Lung (tissue), 12 donors: ENCODE results near the gene PRKN. TPM values are rescaled to one million over a fixed set of nuclear protein-coding genes. Genes with fewer than 3 reads are reported as not detected.

ENCODE experiments used
- ATAC-seq: fragments of 200-7000 bp; cut with Tn5 transposase; one replicate; pipeline ENCODE4 v1.9.1; 2020; ENCODE audit warnings: moderate number of reproducible peaks; ENCODE audit not compliant: insufficient read depth, low FRiP score
- DNase-seq, 3 donors: peaks; one replicate each; pipeline ENCODE4 v3.0.0-alpha.2; 2013 to 2017
- H3K27ac ChIP-seq, 2 donors: one replicate each; pipeline ENCODE4 v1.5.1; 2013; ENCODE audit warnings: mild to moderate bottlenecking in 2 of 2, moderate library complexity in 2 of 2, control low read depth in 1 of 2, inconsistent platforms in 1 of 2, low read depth in 1 of 2, low read length in 1 of 2
- H3K27me3 ChIP-seq, 3 donors: one replicate each; pipeline ENCODE4 v1.5.1; 2013; ENCODE audit warnings: low read length in 2 of 3; ENCODE audit not compliant: control insufficient read depth in 3 of 3, insufficient read depth in 3 of 3
- H3K36me3 ChIP-seq, 4 donors: one replicate each; pipeline ENCODE4 v1.5.1; 2013; ENCODE audit warnings: low read length in 4 of 4, mild to moderate bottlenecking in 1 of 4, moderate library complexity in 1 of 4; ENCODE audit not compliant: control insufficient read depth in 4 of 4, insufficient read depth in 4 of 4
- H3K4me1 ChIP-seq, 5 donors: one replicate each; pipeline ENCODE4 v1.5.1; 2013; ENCODE audit warnings: low read length in 5 of 5, mild to moderate bottlenecking in 2 of 5, moderate library complexity in 1 of 5; ENCODE audit not compliant: control insufficient read depth in 5 of 5, insufficient read depth in 5 of 5
- H3K4me3 ChIP-seq: one replicate; pipeline ENCODE4 v1.5.1; 2013; ENCODE audit warnings: mild to moderate bottlenecking, control low read depth, moderate library complexity
- H3K9ac ChIP-seq, 2 donors: one replicate each; pipeline ENCODE4 v1.5.1; 2013; ENCODE audit warnings: low read length in 2 of 2, control low read depth in 1 of 2; ENCODE audit not compliant: insufficient read depth in 1 of 2
- H3K9me3 ChIP-seq, 4 donors: one replicate each; pipeline ENCODE4 v1.5.1; 2013; ENCODE audit warnings: low read length in 3 of 4, mild to moderate bottlenecking in 1 of 4, moderate library complexity in 1 of 4; ENCODE audit not compliant: control insufficient read depth in 4 of 4, insufficient read depth in 3 of 4
- WGBS, 2 donors: extraction: QIAGEN DNeasy Blood & Tissue Kit; methylation state at CpG; one replicate each; pipeline ENCODE4 v1.1.7; 2013; 5-methylcytosine and 5-hydroxymethylcytosine counted together
- polyA plus RNA-seq, 2 donors: library from polyadenylated mRNA; stranded (reverse); fragments of 200-250 nt; gene quantifications; one replicate each; pipeline ENCODE4 v1.2.1, GENCODE V29; 2013
- total RNA-seq, 2 donors: library from RNA; depleted of rRNA in 1 of 2; stranded (reverse); fragments of >200 nt in 1 of 2; gene quantifications; one replicate each; pipeline ENCODE4 v1.2.1, GENCODE V29; 2014 to 2021
- TF ChIP-seq, protein P1 (sequence below): IDR thresholded peaks from 2 replicates; pipeline ENCODE4 v1.5.1; 2012; ENCODE audit warnings: mild to moderate bottlenecking; ENCODE audit errors: control extremely low read depth, extremely low read depth
- donor health status: control.
- donor health status: control.
- donor health status: Bipolar disorder and iron deficiency.
- donor health status: healthy.
- donor health status: DM: yes; HTN: yes; CAD: no.

PRKN gene
- total and polyA plus RNA-seq, 4 donors = 0.27 to 11.2 (median 3.1) TPM

GRCh38 chr6:162730502-162730901, 2.9 kb upstream of the PRKN start:
- H3K9me3 ChIP-seq = no peaks in the 10 kb centered on the region
- no peak for ATAC-seq
- no peaks in the 10 kb centered on the region for H3K36me3 ChIP-seq
- H3K4me1 ChIP-seq = peaks cover 0 to 13% (median 3%) of the 10 kb centered on the region in 5 donors
- no peak overlapping the region for H3K27ac ChIP-seq
- DNase-seq = no peak
- TF ChIP-seq, protein P1, sequence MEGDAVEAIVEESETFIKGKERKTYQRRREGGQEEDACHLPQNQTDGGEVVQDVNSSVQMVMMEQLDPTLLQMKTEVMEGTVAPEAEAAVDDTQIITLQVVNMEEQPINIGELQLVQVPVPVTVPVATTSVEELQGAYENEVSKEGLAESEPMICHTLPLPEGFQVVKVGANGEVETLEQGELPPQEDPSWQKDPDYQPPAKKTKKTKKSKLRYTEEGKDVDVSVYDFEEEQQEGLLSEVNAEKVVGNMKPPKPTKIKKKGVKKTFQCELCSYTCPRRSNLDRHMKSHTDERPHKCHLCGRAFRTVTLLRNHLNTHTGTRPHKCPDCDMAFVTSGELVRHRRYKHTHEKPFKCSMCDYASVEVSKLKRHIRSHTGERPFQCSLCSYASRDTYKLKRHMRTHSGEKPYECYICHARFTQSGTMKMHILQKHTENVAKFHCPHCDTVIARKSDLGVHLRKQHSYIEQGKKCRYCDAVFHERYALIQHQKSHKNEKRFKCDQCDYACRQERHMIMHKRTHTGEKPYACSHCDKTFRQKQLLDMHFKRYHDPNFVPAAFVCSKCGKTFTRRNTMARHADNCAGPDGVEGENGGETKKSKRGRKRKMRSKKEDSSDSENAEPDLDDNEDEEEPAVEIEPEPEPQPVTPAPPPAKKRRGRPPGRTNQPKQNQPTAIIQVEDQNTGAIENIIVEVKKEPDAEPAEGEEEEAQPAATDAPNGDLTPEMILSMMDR = no peak
- H3K4me3 ChIP-seq = no peak overlapping the region
- no peak overlapping the region for H3K9ac ChIP-seq
- H3K27me3 ChIP-seq = no peaks in the 10 kb centered on the region
- 97 to 100% methylated on average over 1 of the region's 1 CpG for WGBS, 2 donors

DNA sequence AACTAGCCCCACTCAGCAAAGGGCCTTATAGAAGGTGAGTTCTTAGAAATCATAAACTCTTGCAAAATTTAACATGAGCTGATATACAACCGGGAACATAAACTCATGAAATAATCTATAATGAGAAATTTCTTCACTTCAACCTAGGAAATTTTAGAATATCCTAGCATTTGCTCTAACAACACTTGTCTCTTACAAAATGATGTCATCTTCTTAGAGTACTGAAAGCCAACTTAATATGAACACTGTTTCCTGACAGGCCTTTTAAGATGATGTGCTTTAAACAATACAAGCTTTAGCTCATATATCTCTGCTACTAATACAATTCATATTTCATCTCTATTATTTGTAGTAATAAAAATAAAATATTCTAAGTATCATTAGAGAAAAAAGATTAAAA, 1.1 kb upstream of the PRKN start:
- no peak for ATAC-seq
- Histone ChIP-seq H3K4me3 (no peak overlapping the region), H3K27ac (no peak overlapping the region), H3K9me3 (no peaks in the 10 kb centered on the region), H3K36me3 (no peaks in the 10 kb centered on the region), H3K27me3 (no peaks in the 10 kb centered on the region), H3K9ac (peak overlapping the region in 1 of 2 donors; percentile 74), H3K4me1 (peaks cover 0 to 13% (median 3%) of the 10 kb centered on the region in 5 donors)
- WGBS, 2 donors = 82 to 94% methylated on average over 1 of the region's 1 CpG
- TF ChIP-seq, protein P1 = no peak
- no peak for DNase-seq

DNA sequence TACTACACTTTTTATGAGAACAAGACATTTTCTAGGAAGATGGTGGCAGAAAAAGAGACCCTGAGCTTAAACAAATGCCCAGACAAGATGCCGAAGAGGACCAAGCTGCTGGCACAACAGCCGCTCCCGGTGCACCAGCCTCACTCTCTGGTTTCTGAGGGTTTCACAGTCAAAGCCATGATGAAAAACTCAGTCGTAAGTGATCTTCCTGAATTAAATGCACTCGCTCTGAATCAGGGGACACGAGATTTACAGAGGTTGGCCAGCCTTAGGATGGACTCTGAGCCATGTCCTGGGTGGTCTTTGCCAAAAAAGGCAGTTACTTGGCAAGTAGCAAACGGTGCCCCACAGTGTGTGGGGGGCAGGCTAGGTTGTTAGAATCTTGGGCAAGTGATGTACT, 631 bp upstream of the PRKN start:
- DNase-seq = no peak
- H3K9me3 ChIP-seq = no peaks in the 10 kb centered on the region

More for the DNA sequence above, 631 bp upstream of the PRKN start:
- no peaks in the 10 kb centered on the region for H3K36me3 ChIP-seq
- no peak overlapping the region for H3K4me3 ChIP-seq
- 38 to 61% methylated on average over 7 of the region's 7 CpGs for WGBS, 2 donors
- H3K27ac ChIP-seq = peak overlapping the region; percentile 48 to 60
- H3K27me3 ChIP-seq = no peaks in the 10 kb centered on the region
- peak overlapping the region; percentile 74 to 78 for H3K9ac ChIP-seq
- no peak for ATAC-seq
- TF ChIP-seq, protein P1 = no peak
- H3K4me1 ChIP-seq = peaks cover 0 to 13% (median 3%) of the 10 kb centered on the region in 5 donors
